Measurements from ENCODE around the gene RPL27.
"Not testable (repeated sequence)": the region's sequence is repeated elsewhere in the genome, so short reads cannot be mapped to it uniquely, and the experiment has no call there.

The RPL27 gene

GRCh38 chr17:42997984-42998938 lies at the start of gene RPL27:
TSS of gene RPL27 (plus strand) at chr17:42998419. CDS start at chr17:42998751, 332 bp downstream.
- Histone ChIP-seq H3K9me3 (no peaks in the 10 kb centered on the region), H3K27me3 (ENCODE audit: low read depth) (no peaks in the 10 kb centered on the region), H3K4me3 (peak within 1 kb of the TSS; percentile 82), H3K36me3 (replicated peaks) (peaks cover 48% of the 10 kb centered on the region), H3K4me1 (peaks cover 13% of the 10 kb centered on the region)
- peak; percentile 97 to 100 for DNase-seq (ENCODE audit: low spot score in 2 of 2)
- in situ Hi-C loops (cut with MboI; ENCODE audit: low sequenced_read_pairs): no loop called here

- no peaks in the 10 kb centered on the region for H3K9me3 ChIP-seq
- peaks cover 55% of the 10 kb centered on the region for H3K36me3 ChIP-seq (replicated peaks)
- H3K4me1 ChIP-seq: no peaks in the 10 kb centered on the region
- H3K4me3 ChIP-seq: no peak overlapping the region
- in situ Hi-C loops (cut with MboI; ENCODE audit: low sequenced_read_pairs): no loop called here
- no peak for DNase-seq (ENCODE audit: low spot score in 2 of 2)
- no peaks in the 10 kb centered on the region for H3K27me3 ChIP-seq (ENCODE audit: low read depth)
Measured at GRCh38 chr17:42950044-42950783, 48.0 kb upstream of the RPL27 start.

- in situ Hi-C loops (cut with MboI; ENCODE audit: low sequenced_read_pairs): no loop called here
- Histone ChIP-seq H3K9me3 (no peaks in the 10 kb centered on the region), H3K36me3 (replicated peaks) (peaks cover 81% of the 10 kb centered on the region), H3K4me1 (no peaks in the 10 kb centered on the region), H3K4me3 (no peak overlapping the region), H3K27me3 (ENCODE audit: low read depth) (no peaks in the 10 kb centered on the region)
- no peak for DNase-seq (ENCODE audit: low spot score in 2 of 2)
Measured at GRCh38 chr17:42953669-42954068, 44.5 kb upstream of the RPL27 start.

GRCh38 chr17:42964161-42964932 lies 33.9 kb upstream of the RPL27 start, which contains the start of gene AARSD1:
TSS of gene AARSD1 (minus strand) at chr17:42964454. CDS start at chr17:42964440, 14 bp downstream.
- Histone ChIP-seq H3K36me3 (replicated peaks) (peaks cover 35% of the 10 kb centered on the region), H3K27me3 (ENCODE audit: low read depth) (no peaks in the 10 kb centered on the region), H3K9me3 (no peaks in the 10 kb centered on the region), H3K4me3 (peak within 1 kb of the TSS; percentile 74), H3K4me1 (peaks cover 3% of the 10 kb centered on the region)
- peak; percentile 90 to 91 for DNase-seq (ENCODE audit: low spot score in 2 of 2)
- in situ Hi-C loops (cut with MboI; ENCODE audit: low sequenced_read_pairs): no loop called here

- Histone ChIP-seq H3K4me1 (peaks cover 3% of the 10 kb centered on the region; the same call in 1 of the 2 replicates), H3K4me3 (no peak overlapping the region), H3K36me3 (replicated peaks) (peaks cover under 1% of the 10 kb centered on the region; the same call in 1 of the 2 replicates), H3K9me3 (no peaks in the 10 kb centered on the region), H3K27me3 (ENCODE audit: low read depth) (no peaks in the 10 kb centered on the region)
- in situ Hi-C loops (cut with MboI; ENCODE audit: low sequenced_read_pairs): no loop called here
- DNase-seq (ENCODE audit: low spot score in 2 of 2): no peak
Measured at GRCh38 chr17:42967925-42968324, 30.3 kb upstream of the RPL27 start.

GRCh38 chr17:42969001-42969581 lies 29.1 kb upstream of the RPL27 start:
- in situ Hi-C loops (cut with MboI; ENCODE audit: low sequenced_read_pairs): no loop called here
- peak in 1 of 2 experiments; percentile 22 for DNase-seq (ENCODE audit: low spot score in 2 of 2)
- Histone ChIP-seq H3K27me3 (ENCODE audit: low read depth) (no peaks in the 10 kb centered on the region), H3K4me3 (no peak overlapping the region), H3K36me3 (replicated peaks) (no peaks in the 10 kb centered on the region), H3K9me3 (no peaks in the 10 kb centered on the region), H3K4me1 (no peaks in the 10 kb centered on the region)

- Histone ChIP-seq H3K36me3 (replicated peaks) (no peaks in the 10 kb centered on the region), H3K27me3 (ENCODE audit: low read depth) (no peaks in the 10 kb centered on the region), H3K4me3 (no peak overlapping the region), H3K4me1 (no peaks in the 10 kb centered on the region), H3K9me3 (no peaks in the 10 kb centered on the region)
- in situ Hi-C loops (cut with MboI; ENCODE audit: low sequenced_read_pairs): no loop called here
- no peak for DNase-seq (ENCODE audit: low spot score in 2 of 2)
Measured at GRCh38 chr17:42971589-42971988, 26.6 kb upstream of the RPL27 start.

GRCh38 chr17:42973323-42973722 lies 24.9 kb upstream of the RPL27 start:
- H3K9me3 ChIP-seq; DNase-seq (ENCODE audit: low spot score in 2 of 2); H3K4me1 ChIP-seq; H3K27me3 ChIP-seq (ENCODE audit: low read depth); in situ Hi-C loops (cut with MboI; ENCODE audit: low sequenced_read_pairs); H3K36me3 ChIP-seq (replicated peaks); H3K4me3 ChIP-seq: not testable (repeated sequence)

GRCh38 chr17:42975265-42975664 lies 23.0 kb upstream of the RPL27 start:
- in situ Hi-C loops (cut with MboI; ENCODE audit: low sequenced_read_pairs): no loop called here

GRCh38 chr17:42975701-42976100 lies 22.5 kb upstream of the RPL27 start:
- H3K4me3 ChIP-seq; H3K27me3 ChIP-seq (ENCODE audit: low read depth); H3K4me1 ChIP-seq; DNase-seq (ENCODE audit: low spot score in 2 of 2); H3K36me3 ChIP-seq (replicated peaks); H3K9me3 ChIP-seq; in situ Hi-C loops (cut with MboI; ENCODE audit: low sequenced_read_pairs): not testable (repeated sequence)

More at GRCh38 chr17:42975265-42975664, 23.0 kb upstream of the RPL27 start:
- H3K9me3 ChIP-seq: no peaks in the 10 kb centered on the region
- DNase-seq (ENCODE audit: low spot score in 2 of 2): no peak
- no peak overlapping the region for H3K4me3 ChIP-seq
- no peaks in the 10 kb centered on the region for H3K27me3 ChIP-seq (ENCODE audit: low read depth)
- no peaks in the 10 kb centered on the region for H3K36me3 ChIP-seq (replicated peaks)
- H3K4me1 ChIP-seq: peaks cover 7% of the 10 kb centered on the region

GRCh38 chr17:42979511-42980273 lies 18.5 kb upstream of the RPL27 start, which contains the start of gene PTGES3L:
TSS of gene PTGES3L (minus strand) at chr17:42980080. CDS start at chr17:42980053, 27 bp downstream.
- Histone ChIP-seq H3K27me3 (ENCODE audit: low read depth) (no peaks in the 10 kb centered on the region), H3K9me3 (no peaks in the 10 kb centered on the region), H3K4me1 (peaks cover 12% of the 10 kb centered on the region), H3K36me3 (replicated peaks) (peaks cover 6% of the 10 kb centered on the region), H3K4me3 (peak within 1 kb of the TSS; percentile 76)
- in situ Hi-C loops (cut with MboI; ENCODE audit: low sequenced_read_pairs): no loop called here
- peak; percentile 39 to 66 for DNase-seq (ENCODE audit: low spot score in 2 of 2)

GRCh38 chr17:42980274-42980765 lies 17.9 kb upstream of the RPL27 start, which contains the start of gene RUNDC1:
TSS of gene RUNDC1 (plus strand) at chr17:42980565. CDS start at chr17:42980577, 12 bp downstream.
- in situ Hi-C loops (cut with MboI; ENCODE audit: low sequenced_read_pairs): no loop called here
- no peaks in the 10 kb centered on the region for H3K9me3 ChIP-seq
- H3K4me3 ChIP-seq: peak within 1 kb of the TSS; percentile 76
- H3K4me1 ChIP-seq: peaks cover 12% of the 10 kb centered on the region
- peaks cover 6% of the 10 kb centered on the region for H3K36me3 ChIP-seq (replicated peaks)
- no peaks in the 10 kb centered on the region for H3K27me3 ChIP-seq (ENCODE audit: low read depth)
- peak; percentile 89 to 97 for DNase-seq (ENCODE audit: low spot score in 2 of 2)

Data from HAP-1 (cell line).